Activated T-cell treated with anti-CD3 and anti-CD28 coated beads, Interleukin-2, amount 50 U/mL, for 1 hour (primary cell): ENCODE data around the gene HAAO.
"Not testable (repeated sequence)": the region's sequence is repeated elsewhere in the genome, so short reads cannot be mapped to it uniquely, and the experiment has no call there.

ENCODE experiments used
- DNase-seq: peaks from one replicate; pipeline ENCODE4 v3.0.0-alpha.2; 2020

Gene HAAO

GRCh38 chr2:42792583-42793333 lies at the start of gene HAAO:
Gene HAAO, minus strand, starts transcription at chr2:42792583. Its CDS starts 47 bp downstream, at chr2:42792536.
- peak; percentile 35 for DNase-seq

- DNase-seq = no peak
Measured at GRCh38 chr2:42841344-42841743, 49.0 kb upstream of the HAAO start.

- DNase-seq = no peak
Measured at GRCh38 chr2:42840760-42841159, 48.4 kb upstream of the HAAO start.

GRCh38 chr2:42839809-42840501 lies 47.6 kb upstream of the HAAO start:
- DNase-seq = no peak

GRCh38 chr2:42838133-42838532 lies 45.8 kb upstream of the HAAO start:
- DNase-seq = no peak

GRCh38 chr2:42835577-42836371 lies 43.4 kb upstream of the HAAO start:
- no peak for DNase-seq

- no peak for DNase-seq
Measured at GRCh38 chr2:42834161-42834560, 41.8 kb upstream of the HAAO start.

- no peak for DNase-seq
Measured at GRCh38 chr2:42832289-42832634, 39.9 kb upstream of the HAAO start.

GRCh38 chr2:42831575-42832288 lies 39.3 kb upstream of the HAAO start:
- DNase-seq = not testable (repeated sequence)

- DNase-seq = no peak
Measured at GRCh38 chr2:42830922-42831574, 38.7 kb upstream of the HAAO start.

- no peak for DNase-seq
Measured at GRCh38 chr2:42829671-42830440, 37.5 kb upstream of the HAAO start.

- DNase-seq = peak; percentile 74
Measured at GRCh38 chr2:42828487-42829425, 36.4 kb upstream of the HAAO start.

GRCh38 chr2:42827647-42828486 lies 35.5 kb upstream of the HAAO start:
- peak; percentile 82 for DNase-seq

GRCh38 chr2:42826231-42826630 lies 33.8 kb upstream of the HAAO start:
- no peak for DNase-seq

- no peak for DNase-seq
Measured at GRCh38 chr2:42824454-42824807, 32.0 kb upstream of the HAAO start.

- DNase-seq = no peak
Measured at GRCh38 chr2:42823744-42824453, 31.5 kb upstream of the HAAO start.

GRCh38 chr2:42819160-42819559 lies 26.8 kb upstream of the HAAO start:
- no peak for DNase-seq

- DNase-seq = no peak
Measured at GRCh38 chr2:42815726-42816125, 23.3 kb upstream of the HAAO start.

GRCh38 chr2:42813763-42814162 lies 21.4 kb upstream of the HAAO start:
- no peak for DNase-seq
